Measurements from ENCODE around the gene TMEM266. TPM values are rescaled to one million over a fixed set of nuclear protein-coding genes. Genes with fewer than 3 reads are reported as not detected.
"Not testable (repeated sequence)": the region's sequence is repeated elsewhere in the genome, so short reads cannot be mapped to it uniquely, and the experiment has no call there.

TMEM266 gene
- total RNA-seq, 1 donor from 2014 or later: 0.21 TPM

DNA sequence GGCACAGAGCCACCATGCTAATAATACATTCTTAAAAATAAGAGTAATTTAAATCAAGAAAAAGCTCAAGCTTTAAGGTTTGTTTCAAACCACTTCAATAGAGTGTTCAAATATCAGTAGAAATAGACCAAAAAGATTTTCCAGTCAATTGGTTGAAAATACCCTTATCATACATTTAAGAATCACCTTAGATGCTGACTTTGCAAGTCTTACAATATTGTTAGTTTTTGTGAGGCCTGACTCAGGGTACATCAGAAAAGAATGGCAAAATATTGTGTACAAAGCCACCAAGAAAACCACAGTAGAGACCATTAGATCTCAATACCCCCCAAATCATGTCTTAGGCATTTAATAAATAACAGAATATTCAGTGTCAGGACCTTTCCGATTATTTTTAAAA lies 27.7 kb upstream of the TMEM266 start:
- no peak overlapping the region for H3K4me3 ChIP-seq (ENCODE audit: low read depth, low read length)
- DNase-seq (ENCODE audit: low read depth): no peak
- no peaks in the 10 kb centered on the region for H3K27me3 ChIP-seq (ENCODE audit: control insufficient read depth, insufficient read depth, low read length)
- no peaks in the 10 kb centered on the region for H3K36me3 ChIP-seq (ENCODE audit: control insufficient read depth, insufficient read depth, low read length)
- TF ChIP-seq, protein P1, sequence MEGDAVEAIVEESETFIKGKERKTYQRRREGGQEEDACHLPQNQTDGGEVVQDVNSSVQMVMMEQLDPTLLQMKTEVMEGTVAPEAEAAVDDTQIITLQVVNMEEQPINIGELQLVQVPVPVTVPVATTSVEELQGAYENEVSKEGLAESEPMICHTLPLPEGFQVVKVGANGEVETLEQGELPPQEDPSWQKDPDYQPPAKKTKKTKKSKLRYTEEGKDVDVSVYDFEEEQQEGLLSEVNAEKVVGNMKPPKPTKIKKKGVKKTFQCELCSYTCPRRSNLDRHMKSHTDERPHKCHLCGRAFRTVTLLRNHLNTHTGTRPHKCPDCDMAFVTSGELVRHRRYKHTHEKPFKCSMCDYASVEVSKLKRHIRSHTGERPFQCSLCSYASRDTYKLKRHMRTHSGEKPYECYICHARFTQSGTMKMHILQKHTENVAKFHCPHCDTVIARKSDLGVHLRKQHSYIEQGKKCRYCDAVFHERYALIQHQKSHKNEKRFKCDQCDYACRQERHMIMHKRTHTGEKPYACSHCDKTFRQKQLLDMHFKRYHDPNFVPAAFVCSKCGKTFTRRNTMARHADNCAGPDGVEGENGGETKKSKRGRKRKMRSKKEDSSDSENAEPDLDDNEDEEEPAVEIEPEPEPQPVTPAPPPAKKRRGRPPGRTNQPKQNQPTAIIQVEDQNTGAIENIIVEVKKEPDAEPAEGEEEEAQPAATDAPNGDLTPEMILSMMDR (IDR thresholded peaks at IDR 0.05; ENCODE audit: insufficient read depth, low read length, poor library complexity, severe bottlenecking): no peak

DNA sequence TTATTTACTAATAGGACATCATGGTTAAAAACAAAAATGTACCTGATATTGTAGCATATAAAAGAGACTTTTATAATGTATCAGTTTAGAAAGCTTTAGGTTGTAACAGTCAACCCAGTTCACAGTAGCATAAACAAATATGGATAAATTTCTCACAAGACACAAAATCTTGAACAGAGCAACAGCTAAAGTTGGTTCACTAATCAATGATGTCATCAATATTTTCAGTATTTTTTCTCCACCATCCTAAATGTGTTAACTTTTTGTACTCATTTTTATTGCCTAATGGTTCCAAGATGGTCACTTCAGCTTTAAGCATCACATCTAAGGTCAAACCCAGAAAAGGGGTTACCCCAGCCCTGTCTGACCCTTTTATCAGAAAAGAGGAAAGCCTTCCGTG lies 26.3 kb upstream of the TMEM266 start:
- TF ChIP-seq, protein P1 (IDR thresholded peaks at IDR 0.05; ENCODE audit: insufficient read depth, low read length, poor library complexity, severe bottlenecking): no peak
- Histone ChIP-seq H3K27me3 (ENCODE audit: control insufficient read depth, insufficient read depth, low read length) (no peaks in the 10 kb centered on the region), H3K4me3 (ENCODE audit: low read depth, low read length) (no peak overlapping the region), H3K36me3 (ENCODE audit: control insufficient read depth, insufficient read depth, low read length) (no peaks in the 10 kb centered on the region)
- DNase-seq (ENCODE audit: low read depth): no peak

DNA sequence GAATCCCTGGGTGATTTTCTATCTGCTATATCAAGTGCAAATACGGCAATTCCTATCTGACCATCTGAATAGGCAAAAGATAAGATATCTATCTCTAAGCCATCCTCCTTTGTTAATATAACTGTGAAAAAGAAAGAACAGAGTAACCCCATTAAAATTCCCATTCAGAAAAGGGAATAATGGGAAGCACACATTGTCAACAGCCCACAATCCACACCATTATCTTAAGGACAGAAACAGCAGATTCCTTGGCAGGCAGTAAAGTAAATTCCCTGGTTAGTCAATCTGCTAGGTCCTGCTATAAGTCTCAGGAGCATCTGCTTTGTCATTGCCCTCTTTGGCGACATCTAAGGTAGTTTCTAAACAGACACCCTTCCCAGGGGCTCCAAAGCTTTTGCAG lies 25.7 kb upstream of the TMEM266 start:
- no peak for DNase-seq (ENCODE audit: low read depth)
- H3K36me3 ChIP-seq (ENCODE audit: control insufficient read depth, insufficient read depth, low read length): no peaks in the 10 kb centered on the region
- no peak overlapping the region for H3K4me3 ChIP-seq (ENCODE audit: low read depth, low read length)
- TF ChIP-seq, protein P1 (IDR thresholded peaks at IDR 0.05; ENCODE audit: insufficient read depth, low read length, poor library complexity, severe bottlenecking): no peak
- no peaks in the 10 kb centered on the region for H3K27me3 ChIP-seq (ENCODE audit: control insufficient read depth, insufficient read depth, low read length)

DNA sequence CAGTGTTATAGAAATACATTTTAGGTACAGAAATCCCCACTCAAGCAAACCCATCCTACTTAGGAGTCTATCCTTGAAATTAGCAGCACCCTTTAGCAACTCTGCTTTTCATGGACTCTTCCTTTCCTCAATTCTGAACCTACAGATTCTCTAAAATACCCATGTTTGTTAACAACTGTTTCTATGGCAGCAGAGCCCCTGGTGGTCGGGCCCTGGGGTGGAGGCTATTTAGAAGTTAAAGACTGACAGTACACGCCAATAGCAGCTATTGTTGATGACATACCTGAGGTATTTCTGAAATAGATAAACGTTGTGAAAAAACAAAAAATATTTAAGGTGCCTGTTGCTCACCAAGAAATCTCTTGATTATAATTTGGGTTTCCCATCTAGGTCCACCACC lies 24.2 kb upstream of the TMEM266 start:
- H3K27me3 ChIP-seq (ENCODE audit: control insufficient read depth, insufficient read depth, low read length): no peaks in the 10 kb centered on the region
- no peaks in the 10 kb centered on the region for H3K36me3 ChIP-seq (ENCODE audit: control insufficient read depth, insufficient read depth, low read length)
- TF ChIP-seq, protein P1 (IDR thresholded peaks at IDR 0.05; ENCODE audit: insufficient read depth, low read length, poor library complexity, severe bottlenecking): no peak
- H3K4me3 ChIP-seq (ENCODE audit: low read depth, low read length): no peak overlapping the region
- DNase-seq (ENCODE audit: low read depth): no peak

DNA sequence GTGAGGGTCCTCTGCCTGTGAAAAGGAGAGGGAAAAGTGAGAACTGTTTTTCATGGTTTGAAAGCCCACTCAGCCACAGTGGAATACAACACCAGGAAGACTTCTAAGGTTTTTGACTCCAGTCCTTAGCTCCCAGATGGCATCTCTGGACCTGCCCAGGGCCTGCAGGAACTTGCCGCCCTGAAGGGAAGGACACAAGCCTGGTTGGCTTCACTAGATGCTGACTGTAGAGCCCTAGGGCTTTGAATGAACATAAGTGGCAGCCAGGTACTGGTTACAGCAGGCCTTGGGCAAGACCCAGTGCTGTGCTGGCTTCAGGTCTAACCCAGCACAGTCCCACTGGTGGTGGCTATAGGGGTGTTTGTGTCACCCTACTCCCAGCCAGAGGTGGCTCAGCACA lies 21.3 kb upstream of the TMEM266 start:
- TF ChIP-seq, protein P1 (IDR thresholded peaks at IDR 0.05; ENCODE audit: insufficient read depth, low read length, poor library complexity, severe bottlenecking): no peak
- no peak for DNase-seq (ENCODE audit: low read depth)
- no peaks in the 10 kb centered on the region for H3K27me3 ChIP-seq (ENCODE audit: control insufficient read depth, insufficient read depth, low read length)
- no peaks in the 10 kb centered on the region for H3K36me3 ChIP-seq (ENCODE audit: control insufficient read depth, insufficient read depth, low read length)
- no peak overlapping the region for H3K4me3 ChIP-seq (ENCODE audit: low read depth, low read length)

DNA sequence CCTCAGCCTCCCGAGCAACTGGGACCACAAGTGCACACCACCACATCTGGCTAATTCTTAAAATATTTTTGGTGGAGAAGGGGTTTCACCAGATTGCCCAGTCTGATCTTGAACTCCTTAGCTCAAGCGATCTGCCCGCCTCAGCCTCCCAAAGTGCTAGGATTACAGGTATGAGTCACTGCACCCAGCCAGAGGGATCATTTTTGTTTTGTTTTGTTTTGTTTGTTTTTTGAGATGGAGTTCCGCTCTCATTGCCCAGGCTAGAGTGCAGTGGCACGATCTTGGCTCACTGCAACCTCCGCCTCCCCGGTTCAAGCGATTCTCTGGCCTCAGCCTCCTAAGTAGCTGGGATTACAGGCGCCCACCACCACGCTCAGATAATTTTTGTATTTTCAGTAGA lies 5.6 kb upstream of the TMEM266 start:
- not testable (repeated sequence) for H3K27me3 ChIP-seq (ENCODE audit: control insufficient read depth, insufficient read depth, low read length); DNase-seq (ENCODE audit: low read depth); H3K4me3 ChIP-seq (ENCODE audit: low read depth, low read length); H3K36me3 ChIP-seq (ENCODE audit: control insufficient read depth, insufficient read depth, low read length)
